OCI-LY1 (cell line): ENCODE data around the gene NUMA1.

ENCODE experiments used
- EZH2 ChIP-seq: fragments of 200-600 bp; sonication (generic), shearing (Covaris generic); IDR thresholded peaks from 2 replicates; pipeline ENCODE4 v1.8.0; 2017; ENCODE audit warnings: borderline replicate concordance, mixed run types, mild to moderate bottlenecking, antibody characterized with exemption, low read length, moderate library complexity, mixed read lengths
- TF ChIP-seq, protein P1 (sequence below): fragments of 200-600 bp; sonication (generic), shearing (Covaris generic); IDR thresholded peaks from 2 replicates; pipeline ENCODE4 v1.5.1; 2017; ENCODE audit warnings: mild to moderate bottlenecking, antibody characterized with exemption, low read length, moderate library complexity, mixed read lengths

DNA sequence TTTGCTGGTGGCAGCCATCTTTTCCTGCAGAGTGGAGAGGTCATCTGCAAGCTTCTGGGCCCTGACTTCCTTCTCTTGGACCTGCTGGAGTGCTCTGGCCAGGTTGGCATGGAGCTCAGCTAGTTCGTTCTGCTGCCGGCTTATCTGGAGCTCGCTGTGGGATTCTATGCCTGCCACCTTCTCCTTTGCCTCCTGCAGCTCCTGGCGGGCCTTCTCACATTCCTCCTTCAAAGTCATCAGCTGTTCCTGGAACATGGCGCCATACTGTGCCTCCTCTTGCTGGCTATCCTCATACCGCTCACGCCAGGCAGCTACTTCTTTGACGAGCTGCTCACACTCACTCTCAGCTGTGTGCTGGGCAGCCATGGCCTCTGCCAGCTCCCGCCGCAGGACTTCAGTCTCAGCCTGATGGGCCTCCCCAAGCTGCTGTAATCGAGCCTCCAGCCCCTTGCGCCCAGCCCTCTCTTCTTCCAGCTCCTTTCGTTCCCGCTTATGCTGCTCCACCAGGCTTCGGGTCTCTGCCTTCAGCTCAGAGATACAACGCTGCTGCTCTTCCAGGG lies 65.5 kb downstream of the NUMA1 start:
- TF ChIP-seq, protein P1, sequence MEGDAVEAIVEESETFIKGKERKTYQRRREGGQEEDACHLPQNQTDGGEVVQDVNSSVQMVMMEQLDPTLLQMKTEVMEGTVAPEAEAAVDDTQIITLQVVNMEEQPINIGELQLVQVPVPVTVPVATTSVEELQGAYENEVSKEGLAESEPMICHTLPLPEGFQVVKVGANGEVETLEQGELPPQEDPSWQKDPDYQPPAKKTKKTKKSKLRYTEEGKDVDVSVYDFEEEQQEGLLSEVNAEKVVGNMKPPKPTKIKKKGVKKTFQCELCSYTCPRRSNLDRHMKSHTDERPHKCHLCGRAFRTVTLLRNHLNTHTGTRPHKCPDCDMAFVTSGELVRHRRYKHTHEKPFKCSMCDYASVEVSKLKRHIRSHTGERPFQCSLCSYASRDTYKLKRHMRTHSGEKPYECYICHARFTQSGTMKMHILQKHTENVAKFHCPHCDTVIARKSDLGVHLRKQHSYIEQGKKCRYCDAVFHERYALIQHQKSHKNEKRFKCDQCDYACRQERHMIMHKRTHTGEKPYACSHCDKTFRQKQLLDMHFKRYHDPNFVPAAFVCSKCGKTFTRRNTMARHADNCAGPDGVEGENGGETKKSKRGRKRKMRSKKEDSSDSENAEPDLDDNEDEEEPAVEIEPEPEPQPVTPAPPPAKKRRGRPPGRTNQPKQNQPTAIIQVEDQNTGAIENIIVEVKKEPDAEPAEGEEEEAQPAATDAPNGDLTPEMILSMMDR, result no peak
- no peak for TF ChIP-seq EZH2
